NT2/D1 (cell line): Measurements from ENCODE around the gene MB21D2.

Source experiments
- SUZ12 ChIP-seq: IDR thresholded peaks from 2 replicates; pipeline ENCODE4 v1.6.1; 2011; ENCODE audit not compliant: insufficient read length, insufficient read depth; ENCODE audit errors: extremely low read depth
- YY1 ChIP-seq: IDR thresholded peaks from 2 replicates; pipeline ENCODE4 v1.6.1; 2011; ENCODE audit not compliant: insufficient read length, insufficient read depth
- ZNF274 ChIP-seq: IDR thresholded peaks from 2 replicates; pipeline ENCODE4 v1.6.1; 2011; ENCODE audit warnings: mild to moderate bottlenecking, low read depth, low read length

GRCh38 chr3:192858849-192859585, 58.6 kb downstream of the MB21D2 start:
- no peak for TF ChIP-seq ZNF274
- TF ChIP-seq SUZ12, result no peak
- TF ChIP-seq YY1, result no peak
